ELF-1 (cell line): ENCODE results near the gene NR3C2.

ENCODE experiments used
- DNase-seq: peaks from one replicate; pipeline ENCODE4 v3.0.0-alpha.2; 2016; ENCODE audit warnings: low read depth, low spot score

Gene NR3C2

GRCh38 chr4:148056879-148057278 lies 385.3 kb downstream of the NR3C2 start:
- peak; percentile 34 for DNase-seq

- DNase-seq = no peak
These were observed 386.4 kb downstream of the NR3C2 start for GRCh38 chr4:148055844-148056243.

- no peak for DNase-seq
These were observed 387.9 kb downstream of the NR3C2 start for GRCh38 chr4:148054275-148054674.

- no peak for DNase-seq
These were observed 388.8 kb downstream of the NR3C2 start for GRCh38 chr4:148053298-148054003.

- no peak for DNase-seq
These were observed 389.8 kb downstream of the NR3C2 start for GRCh38 chr4:148052448-148052847.

GRCh38 chr4:148051403-148051802 lies 390.8 kb downstream of the NR3C2 start:
- DNase-seq = no peak

GRCh38 chr4:148048598-148048997 lies 393.6 kb downstream of the NR3C2 start:
- DNase-seq = no peak

GRCh38 chr4:148044912-148045352 lies 397.3 kb downstream of the NR3C2 start:
- no peak for DNase-seq

- no peak for DNase-seq
These were observed 397.9 kb downstream of the NR3C2 start for GRCh38 chr4:148044089-148044911.

GRCh38 chr4:148041606-148042329 lies 400.4 kb downstream of the NR3C2 start:
- DNase-seq = no peak

GRCh38 chr4:148034813-148035212 lies 407.4 kb downstream of the NR3C2 start:
- no peak for DNase-seq

GRCh38 chr4:148030193-148030873 lies 411.9 kb downstream of the NR3C2 start:
- no peak for DNase-seq

- no peak for DNase-seq
These were observed 412.4 kb downstream of the NR3C2 start for GRCh38 chr4:148029781-148030180.
